Fibroblast of peridontal ligament (primary cell): Measurements from ENCODE around the gene GLUL.
"Not testable (repeated sequence)": the region's sequence is repeated elsewhere in the genome, so short reads cannot be mapped to it uniquely, and the experiment has no call there.

Experiments used
- DNase-seq: peaks from one replicate; pipeline ENCODE4 v3.0.0-alpha.2; 2010; ENCODE audit errors: extremely low read depth

GLUL gene

DNA sequence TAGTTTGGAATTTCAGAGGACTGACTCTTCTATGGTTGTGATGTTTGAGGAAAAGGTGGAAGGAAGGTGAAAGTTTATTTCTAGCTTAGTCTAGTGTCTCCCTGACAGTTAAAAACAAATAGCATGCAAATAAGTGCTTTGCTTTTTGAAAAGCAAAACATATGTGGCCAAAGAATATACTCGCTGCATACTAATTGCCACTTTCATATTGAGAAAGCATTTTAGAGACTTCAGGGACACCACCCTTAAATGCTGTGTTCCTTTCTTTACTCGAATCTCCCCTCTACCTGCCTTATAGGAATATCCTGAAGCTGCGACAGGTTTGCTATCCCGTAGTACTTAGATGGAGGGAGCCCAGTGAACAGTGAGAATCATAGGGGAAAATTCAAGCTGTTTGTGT is 23.2 kb downstream of the GLUL start:
- no peak for DNase-seq

- DNase-seq: peak; percentile 21
These were observed 23.7 kb downstream of the GLUL start for GRCh38 chr1:182367926-182368325.

- no peak for DNase-seq
These were observed 25.0 kb downstream of the GLUL start for GRCh38 chr1:182366596-182366995.

DNA sequence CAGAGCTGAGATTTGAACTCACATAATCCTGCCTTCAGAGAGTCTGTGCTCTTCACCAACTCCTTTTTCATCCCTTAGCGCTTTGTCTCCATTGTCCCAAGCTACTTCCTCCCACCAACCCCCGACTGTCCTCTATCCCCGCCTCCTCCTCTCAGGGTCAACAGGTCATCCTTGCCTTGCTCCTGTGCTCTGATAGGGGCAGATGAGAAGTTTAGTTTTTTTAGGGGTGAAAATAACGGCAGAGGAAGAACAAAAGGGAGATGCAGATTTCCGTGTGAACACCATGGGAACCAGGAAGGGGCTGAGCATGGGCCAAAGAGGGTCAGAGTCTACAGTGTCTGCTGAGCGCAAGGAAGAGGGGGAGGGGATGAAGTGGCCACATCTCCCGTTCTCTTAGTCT is 31.9 kb downstream of the GLUL start:
- no peak for DNase-seq

DNA sequence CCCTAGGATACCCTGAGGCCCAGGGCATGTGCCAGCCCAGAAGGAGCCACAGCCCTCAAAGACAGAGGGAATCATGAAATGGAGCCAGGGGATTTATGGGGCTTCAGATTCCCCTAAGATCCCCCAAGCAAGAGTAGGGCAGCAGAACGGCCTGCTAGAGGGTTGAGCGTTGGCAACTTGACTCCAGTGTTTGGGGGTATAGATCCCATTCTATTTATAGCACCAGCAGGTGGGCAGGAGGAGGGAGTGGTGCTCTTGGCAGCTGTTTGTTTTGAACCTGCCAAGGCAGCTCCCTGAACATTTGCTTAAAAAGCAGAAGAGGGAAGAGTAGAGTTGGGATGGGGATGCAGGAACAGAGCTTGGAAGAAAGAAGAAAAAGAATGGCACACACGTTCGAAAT is 33.7 kb downstream of the GLUL start:
- no peak for DNase-seq

- DNase-seq: no peak
These were observed 34.4 kb downstream of the GLUL start for GRCh38 chr1:182357171-182357570.

DNA sequence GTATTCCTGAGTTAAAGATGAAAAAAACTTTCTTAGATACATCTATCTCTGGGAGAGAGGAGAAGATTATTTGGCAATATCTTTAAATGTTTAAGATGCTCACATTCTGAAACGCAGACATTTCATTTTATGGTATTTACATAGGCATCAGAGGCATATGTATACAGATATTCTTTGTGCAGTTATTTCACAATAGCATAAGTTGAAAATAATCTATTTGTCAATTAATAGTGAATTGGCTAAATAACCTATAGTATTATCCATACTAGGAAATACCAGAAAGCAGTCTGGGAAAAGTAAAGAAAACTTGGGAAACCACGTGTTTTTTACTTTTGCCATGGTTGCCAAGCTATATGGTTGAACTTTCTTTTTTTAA is 35.9 kb downstream of the GLUL start:
- no peak for DNase-seq

GRCh38 chr1:182351790-182352364 is 39.7 kb downstream of the GLUL start:
- DNase-seq: no peak

DNA sequence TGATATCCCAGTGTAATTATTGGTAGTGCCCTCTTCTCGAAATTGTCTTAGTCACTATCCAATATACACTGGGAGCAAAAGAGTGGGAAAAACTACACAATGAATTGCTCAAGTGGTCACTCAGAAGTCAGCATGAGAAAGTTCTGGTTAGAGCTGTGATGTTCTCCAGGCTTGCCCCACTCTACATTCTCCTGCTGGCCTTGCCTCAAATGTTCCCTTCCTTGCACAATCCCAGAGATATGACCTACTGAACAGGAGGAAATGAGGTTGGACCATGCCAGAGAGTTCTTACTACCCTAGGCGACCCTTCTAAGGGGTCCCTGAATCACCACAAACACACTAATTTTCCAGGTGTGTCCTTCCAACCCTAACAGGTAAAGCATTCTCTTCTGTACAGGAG is 40.8 kb downstream of the GLUL start:
- peak; percentile 26 for DNase-seq

DNA sequence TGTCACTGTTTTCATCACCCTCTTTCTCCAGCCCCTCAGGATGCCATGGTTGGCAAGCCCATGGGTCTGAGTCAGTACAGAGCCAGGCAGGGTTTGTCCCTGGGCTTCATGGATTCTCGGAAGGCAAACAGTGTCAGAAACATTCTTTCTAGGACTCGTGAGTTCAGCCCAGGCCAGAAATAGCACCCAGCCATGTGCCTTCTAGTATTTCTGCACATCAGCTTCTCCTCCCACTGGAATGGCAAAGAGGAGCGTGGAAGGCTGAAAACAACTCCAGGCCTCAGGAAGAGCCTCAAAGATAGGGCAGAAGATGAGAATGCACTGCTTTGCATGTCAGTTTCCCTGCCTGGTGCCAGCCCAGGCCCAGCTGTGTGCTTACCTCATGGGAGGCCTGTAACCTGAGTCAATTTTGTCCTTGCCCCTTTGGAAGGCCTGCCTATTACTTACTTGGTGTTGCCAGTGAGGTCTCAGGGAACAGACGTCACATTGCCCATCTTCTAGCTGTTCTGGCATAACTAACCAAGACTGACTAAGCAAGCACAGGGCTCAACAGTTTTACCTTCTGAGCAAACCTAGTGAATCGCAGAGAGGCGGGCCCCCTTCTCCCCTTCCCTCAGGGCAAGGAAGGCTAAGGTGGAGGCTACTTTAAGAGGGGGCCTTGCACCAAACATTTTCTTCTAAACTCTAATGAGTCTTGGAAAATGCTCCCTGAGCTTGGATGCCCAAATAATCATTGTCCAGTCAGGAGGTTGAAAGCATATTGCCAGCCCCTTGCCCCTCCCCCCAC is 42.4 kb downstream of the GLUL start:
- DNase-seq: peak; percentile 66

DNA sequence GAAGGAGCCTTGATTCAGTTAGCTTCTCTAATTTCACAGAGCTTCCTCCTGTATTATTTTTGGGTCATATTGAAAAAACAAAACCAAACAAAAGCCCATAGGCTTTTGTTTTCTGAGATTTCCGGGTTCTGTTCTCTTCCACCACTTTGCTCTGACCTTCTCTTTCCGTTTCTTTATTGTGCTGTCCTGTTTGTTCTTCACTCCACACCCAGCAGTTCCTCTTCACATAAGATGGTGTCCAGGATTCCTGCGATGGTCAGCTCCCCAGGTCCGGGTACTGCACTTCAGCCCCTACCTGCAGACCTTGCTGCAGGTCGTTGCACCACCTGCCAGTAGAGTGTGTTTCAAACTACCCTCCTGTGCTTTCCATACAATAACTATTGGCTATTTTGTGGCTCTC is 44.6 kb downstream of the GLUL start:
- DNase-seq: no peak

GRCh38 chr1:182340233-182341058 is 51.1 kb downstream of the GLUL start:
- peak; percentile 81 for DNase-seq

DNA sequence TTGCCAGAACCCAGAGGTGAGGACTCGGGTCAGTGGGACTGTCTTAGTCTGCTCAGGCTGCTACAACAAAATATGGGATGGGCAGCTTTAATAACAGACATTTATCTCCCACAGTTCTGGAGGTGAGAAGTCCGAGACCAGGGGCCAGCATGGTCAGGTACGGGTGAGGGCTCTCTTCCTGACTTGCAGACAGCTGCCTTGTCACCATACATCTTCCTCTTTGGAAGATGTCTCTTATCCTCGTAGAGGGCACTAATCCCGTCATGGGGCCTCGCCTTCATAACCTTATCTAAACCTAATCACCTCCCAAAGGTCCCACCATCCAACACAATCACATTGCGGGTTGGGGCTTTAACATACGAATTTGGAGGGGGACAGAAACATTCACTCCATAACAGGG is 51.9 kb downstream of the GLUL start:
- DNase-seq: no peak

- DNase-seq: no peak
These were observed 52.7 kb downstream of the GLUL start for GRCh38 chr1:182338806-182339370.

GRCh38 chr1:182337736-182338571 is 53.6 kb downstream of the GLUL start:
- DNase-seq: peak; percentile 13

DNA sequence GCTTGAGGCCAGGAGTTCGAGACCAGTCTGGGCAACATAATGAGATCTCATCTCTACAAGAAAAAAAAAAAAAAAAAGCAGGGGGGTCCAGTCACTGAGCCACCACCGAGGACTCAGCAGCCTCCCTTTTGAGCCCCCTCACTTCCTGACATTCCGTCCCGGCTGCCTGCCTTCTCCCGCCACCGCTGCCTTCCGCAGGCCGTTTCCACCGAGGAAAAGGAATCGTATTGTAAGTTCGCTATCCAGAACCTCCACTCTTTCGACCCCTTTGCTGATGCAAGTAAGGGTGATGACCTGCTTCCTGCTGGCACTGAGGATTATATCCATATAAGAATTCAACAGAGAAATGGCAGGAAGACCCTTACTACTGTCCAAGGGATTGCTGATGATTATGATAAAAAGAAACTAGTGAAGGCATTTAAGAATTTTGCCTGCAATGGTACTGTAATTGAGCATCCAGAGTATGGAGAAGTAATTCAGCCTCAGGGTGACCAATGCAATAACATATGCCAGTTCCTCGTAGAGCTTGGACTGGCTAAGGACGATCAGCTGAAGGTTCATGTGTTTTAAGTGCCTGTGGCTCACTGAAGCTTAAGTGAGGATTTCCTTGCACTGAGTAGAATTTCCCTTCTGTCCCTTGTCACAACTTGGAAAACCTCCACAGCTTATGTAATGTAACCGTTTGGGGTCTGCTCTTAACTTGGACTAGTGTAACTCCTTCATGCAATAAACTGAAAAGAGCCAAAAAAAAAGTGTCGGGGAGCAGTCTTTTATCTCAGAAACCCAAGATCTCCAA is 55.6 kb downstream of the GLUL start:
- DNase-seq: no peak

DNA sequence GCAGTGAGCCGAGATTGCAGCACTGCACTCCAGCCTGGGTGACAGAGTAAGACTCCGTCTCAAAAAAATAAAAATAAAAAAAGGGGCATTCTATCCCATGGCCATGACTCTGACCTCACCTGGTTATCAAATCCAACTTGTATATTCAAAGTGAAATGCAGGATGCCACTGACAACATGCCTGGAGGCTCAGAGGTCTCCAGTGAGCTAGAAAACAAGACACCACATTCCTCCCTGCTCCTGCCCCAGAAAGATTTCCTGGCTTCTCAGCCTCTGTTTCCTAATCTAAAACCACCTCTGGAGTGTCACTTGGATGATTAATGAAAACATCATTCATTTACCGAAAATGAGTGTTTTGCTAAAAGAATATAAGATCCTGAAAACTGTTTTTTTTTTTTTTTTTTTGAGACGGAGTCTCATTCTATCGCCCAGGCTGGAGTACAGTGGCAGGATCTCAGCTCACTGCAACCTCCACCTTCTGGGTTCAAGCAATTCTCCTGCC is 58.5 kb downstream of the GLUL start:
- not testable (repeated sequence) for DNase-seq

- no peak for DNase-seq
These were observed 59.1 kb downstream of the GLUL start for GRCh38 chr1:182332261-182333060.
